Kidney epithelial cell (primary cell): ENCODE results near the gene SPNS2. TPM values are rescaled to one million over a fixed set of nuclear protein-coding genes. Genes with fewer than 3 reads are reported as not detected.
A peak's percentile ranks its signal among the peaks of the same experiment; 100 is the strongest.

ENCODE experiments used
- DNase-seq: peaks from one replicate; pipeline ENCODE4 v3.0.0-alpha.2; 2010; ENCODE audit warnings: low read depth
- H3K27me3 ChIP-seq: 2 replicates; pipeline ENCODE4 v1.6.0; 2011; ENCODE audit warnings: low read length; ENCODE audit not compliant: control insufficient read depth, insufficient read depth
- H3K36me3 ChIP-seq: 2 replicates; pipeline ENCODE4 v1.5.1; 2011; ENCODE audit warnings: low read length; ENCODE audit not compliant: control insufficient read depth, insufficient read depth
- H3K4me3 ChIP-seq: 2 replicates; pipeline ENCODE4 v1.5.1; 2011; ENCODE audit warnings: low read depth, mild to moderate bottlenecking, control low read depth, low read length
- CTCF ChIP-seq: IDR thresholded peaks from 2 replicates; pipeline ENCODE4 v1.5.1; 2011; ENCODE audit warnings: mild to moderate bottlenecking, moderate library complexity, low read length, control low read depth, inconsistent platforms; ENCODE audit not compliant: insufficient read depth, poor library complexity, severe bottlenecking
- total RNA-seq: library from RNA; depleted of rRNA; stranded (reverse); fragments of >200 nt; gene quantifications from 2 replicates; pipeline ENCODE4 v1.2.3, GENCODE V29; 2015

Gene SPNS2
- total RNA-seq, 1 donor from 2014 or later = 47.3 TPM

- H3K36me3 ChIP-seq = no peaks in the 10 kb centered on the region
- DNase-seq = no peak
- TF ChIP-seq CTCF = no peak
- H3K27me3 ChIP-seq = peaks cover 62% of the 10 kb centered on the region
- peak overlapping the region; percentile 43 for H3K4me3 ChIP-seq
Measured at GRCh38 chr17:4584917-4585637, 86.4 kb downstream of the SPNS2 start.

- no peaks in the 10 kb centered on the region for H3K36me3 ChIP-seq
- no peak overlapping the region for H3K4me3 ChIP-seq
- no peak for TF ChIP-seq CTCF
- peaks cover 61% of the 10 kb centered on the region for H3K27me3 ChIP-seq
- no peak for DNase-seq
Measured at GRCh38 chr17:4585638-4585994, 86.9 kb downstream of the SPNS2 start.

GRCh38 chr17:4586043-4586442 is 87.4 kb downstream of the SPNS2 start:
- DNase-seq = no peak
- Histone ChIP-seq H3K4me3 (no peak overlapping the region), H3K27me3 (peaks cover 63% of the 10 kb centered on the region), H3K36me3 (no peaks in the 10 kb centered on the region)
- TF ChIP-seq CTCF = no peak

- Histone ChIP-seq H3K36me3 (no peaks in the 10 kb centered on the region), H3K27me3 (peaks cover 53% of the 10 kb centered on the region), H3K4me3 (no peak overlapping the region)
- DNase-seq = no peak
- TF ChIP-seq CTCF = no peak
Measured at GRCh38 chr17:4587195-4587594, 88.5 kb downstream of the SPNS2 start.

GRCh38 chr17:4587803-4588202 is 89.1 kb downstream of the SPNS2 start:
- no peak for TF ChIP-seq CTCF
- Histone ChIP-seq H3K27me3 (peaks cover 47% of the 10 kb centered on the region), H3K4me3 (no peak overlapping the region), H3K36me3 (no peaks in the 10 kb centered on the region)
- no peak for DNase-seq

GRCh38 chr17:4588391-4588790 is 89.7 kb downstream of the SPNS2 start:
- Histone ChIP-seq H3K4me3 (no peak overlapping the region), H3K27me3 (peaks cover 42% of the 10 kb centered on the region), H3K36me3 (no peaks in the 10 kb centered on the region)
- no peak for TF ChIP-seq CTCF
- no peak for DNase-seq
